Activated gamma-delta T cell treated with Interleukin-2 at 50 U/mL for 16 hours (primary cell): ENCODE data around the gene PLCL1.

ENCODE experiments used
- DNase-seq: peaks from one replicate; pipeline ENCODE4 v3.0.0-alpha.2; 2020

The PLCL1 gene

GRCh38 chr2:197858607-197859140 lies 54.3 kb downstream of the PLCL1 start:
- no peak for DNase-seq

DNA sequence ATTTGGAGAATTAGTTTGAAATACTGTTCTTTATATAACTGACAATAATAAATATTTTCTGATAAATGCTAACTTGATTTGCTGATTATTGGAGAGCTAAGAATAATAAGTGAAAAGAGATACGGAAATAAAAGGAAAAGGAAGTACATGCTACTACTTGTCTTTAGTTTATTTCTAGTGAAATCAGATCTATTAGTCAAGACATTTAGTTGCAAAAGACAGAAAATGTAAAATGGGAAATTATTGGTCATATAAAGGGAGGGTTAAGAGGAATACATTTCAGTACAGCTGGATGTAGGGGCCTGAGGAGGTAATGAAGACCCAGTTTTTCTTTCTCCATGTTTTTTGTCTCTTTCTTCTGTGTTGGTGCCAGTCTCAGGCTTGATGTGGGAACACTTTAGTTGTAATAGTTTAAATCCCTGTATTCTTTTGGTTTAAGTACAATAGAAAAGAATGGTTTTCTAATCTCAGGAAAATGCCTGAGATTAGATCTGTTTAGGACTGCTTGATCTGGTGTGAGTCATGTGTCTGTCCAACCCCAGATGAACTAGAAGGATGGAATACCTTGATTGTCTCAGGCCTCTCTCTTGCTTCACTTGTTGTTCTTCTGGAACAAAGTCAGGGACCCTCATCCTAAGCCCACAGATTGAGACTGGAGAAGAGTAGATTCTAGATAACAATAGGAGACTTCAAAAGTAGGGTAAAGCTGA lies 58.0 kb downstream of the PLCL1 start:
- DNase-seq = no peak

- no peak for DNase-seq
Observed at GRCh38 chr2:197863744-197864143, 59.4 kb downstream of the PLCL1 start.

DNA sequence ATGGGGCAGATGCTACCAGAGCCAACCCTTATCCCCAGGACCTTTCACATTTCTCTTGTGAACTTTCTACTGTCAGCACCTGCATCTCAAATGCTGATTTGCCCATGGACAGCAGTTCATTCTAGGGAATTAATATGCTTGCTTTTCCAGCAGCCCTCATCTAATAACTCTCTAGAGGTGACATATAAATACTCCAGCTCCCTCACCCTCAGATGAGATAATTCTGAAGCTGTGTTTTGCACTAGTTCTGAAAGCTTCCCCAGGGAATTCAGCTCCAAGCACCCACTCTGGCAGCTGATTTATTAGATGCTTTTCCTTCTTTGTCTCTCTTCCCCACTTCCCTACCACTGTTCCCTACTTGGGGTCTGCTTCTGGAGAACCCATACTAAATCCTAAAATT lies 62.1 kb downstream of the PLCL1 start:
- DNase-seq = no peak

- no peak for DNase-seq
Observed at GRCh38 chr2:197867033-197867432, 62.6 kb downstream of the PLCL1 start.

DNA sequence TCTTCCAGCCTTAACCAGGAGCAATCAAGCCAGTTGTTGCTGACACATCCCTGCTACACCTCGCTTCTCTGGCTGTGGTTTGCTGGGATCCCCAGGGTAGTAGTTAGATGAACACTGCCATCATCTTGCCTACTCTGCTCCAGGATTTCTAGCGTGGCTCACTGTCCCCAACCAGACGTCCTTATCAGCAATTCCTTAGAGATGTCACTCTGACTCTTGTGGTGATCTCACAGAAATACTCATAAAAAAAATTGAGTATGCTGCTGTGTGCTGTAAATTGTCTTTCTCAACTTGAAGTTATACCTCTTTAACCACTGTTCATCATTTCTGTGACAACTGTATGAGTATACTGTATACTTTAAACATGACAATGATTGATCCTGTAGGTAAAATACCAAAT lies 63.2 kb downstream of the PLCL1 start:
- no peak for DNase-seq

- DNase-seq = no peak
Observed at GRCh38 chr2:197868206-197868605, 63.8 kb downstream of the PLCL1 start.

GRCh38 chr2:197869041-197869440 lies 64.6 kb downstream of the PLCL1 start:
- DNase-seq = no peak

DNA sequence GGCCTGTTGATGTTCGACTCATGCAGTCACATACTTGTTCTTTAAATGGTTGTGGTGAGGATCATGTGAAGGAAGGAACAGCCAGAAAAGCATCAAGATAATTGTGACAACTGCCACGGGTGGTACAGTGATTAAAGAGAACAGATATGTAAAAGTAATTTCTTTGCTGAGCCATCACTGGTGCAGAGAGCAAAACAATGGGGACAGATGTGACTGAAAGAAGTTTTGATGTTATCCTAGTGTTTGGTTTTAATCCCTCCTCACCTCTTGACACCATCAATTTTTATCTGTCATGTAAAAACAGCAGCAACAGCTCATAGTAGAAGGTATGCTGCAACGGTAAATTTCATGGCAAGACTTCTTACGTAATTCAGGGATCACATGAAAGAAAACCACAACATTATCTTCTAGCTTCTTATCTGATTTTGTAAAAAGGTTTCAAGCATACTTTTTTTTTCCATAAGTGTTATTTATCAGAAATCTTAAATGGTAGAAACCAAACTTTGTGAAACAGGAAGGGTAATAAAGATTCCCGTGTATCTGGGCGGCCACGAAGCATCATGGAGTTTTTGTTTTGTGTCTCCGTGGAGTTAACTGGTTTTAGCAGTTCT lies 65.2 kb downstream of the PLCL1 start:
- no peak for DNase-seq

DNA sequence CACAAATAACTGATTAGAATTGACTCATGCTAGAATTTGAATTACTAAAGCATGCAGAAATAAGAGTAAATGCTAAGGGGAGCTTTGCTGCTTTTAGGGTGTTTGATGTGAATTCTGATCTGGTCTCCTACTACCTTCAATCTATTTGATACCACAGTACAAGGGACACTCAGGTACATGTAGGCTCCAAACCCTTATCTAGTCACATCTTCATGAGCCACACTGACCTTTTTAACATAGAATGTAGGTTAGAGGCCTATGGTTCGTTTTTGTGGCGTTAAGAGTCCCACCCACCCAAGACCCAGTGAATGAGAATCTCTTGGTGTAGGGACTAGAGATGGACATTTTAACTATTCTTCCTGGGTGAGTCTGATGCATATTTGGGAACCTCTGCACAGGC lies 65.7 kb downstream of the PLCL1 start:
- no peak for DNase-seq

DNA sequence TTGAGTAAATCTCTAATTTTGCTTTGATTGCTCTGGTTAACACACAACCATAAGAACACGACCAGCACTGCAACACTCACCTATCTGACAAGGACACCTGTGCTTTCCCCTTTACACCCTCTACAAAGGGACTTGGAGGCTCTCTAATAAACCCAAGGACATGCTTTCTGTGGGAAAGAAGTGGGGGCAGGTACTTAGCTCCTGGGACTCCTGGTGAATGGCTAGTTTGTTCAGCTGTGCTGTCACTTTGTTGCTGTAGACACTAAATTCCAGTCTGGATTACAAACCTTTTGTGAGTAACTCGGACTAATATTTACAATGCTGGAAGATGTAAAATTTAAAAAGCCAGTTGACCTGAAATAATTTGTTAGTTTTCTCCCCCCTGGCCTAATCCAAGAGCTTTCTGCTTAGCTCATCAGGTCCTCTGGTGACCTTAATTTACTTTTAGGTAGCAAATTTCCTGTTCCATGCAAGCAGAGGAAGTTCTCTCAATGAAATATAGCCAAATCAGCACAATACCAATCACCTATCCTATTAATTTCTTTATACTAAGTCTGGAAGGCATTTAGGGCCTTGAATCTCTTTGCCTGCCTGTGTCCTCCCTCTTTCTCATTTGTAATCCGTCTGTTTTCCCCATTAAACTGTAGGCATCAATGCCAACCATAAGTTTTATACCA lies 67.5 kb downstream of the PLCL1 start:
- no peak for DNase-seq

DNA sequence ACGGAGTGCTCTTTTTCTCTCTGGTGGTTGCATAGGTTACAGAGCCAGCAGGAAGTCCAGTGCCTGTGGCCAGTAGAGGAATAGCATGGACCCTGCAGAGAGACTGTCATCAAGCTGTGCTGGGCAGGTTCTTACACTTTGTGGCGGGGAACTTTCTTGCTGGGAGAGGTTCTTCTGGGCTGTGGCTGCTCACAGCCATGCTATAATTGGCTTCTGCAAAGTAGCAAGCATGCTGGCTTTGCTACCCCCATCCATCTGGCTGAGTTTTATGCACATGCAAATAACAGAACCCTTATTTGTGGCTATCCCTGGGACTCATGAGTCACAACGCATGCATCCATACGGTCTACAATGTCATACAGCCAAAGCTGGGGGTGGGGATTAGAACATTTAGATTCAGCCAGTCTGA lies 68.9 kb downstream of the PLCL1 start:
- DNase-seq = no peak

DNA sequence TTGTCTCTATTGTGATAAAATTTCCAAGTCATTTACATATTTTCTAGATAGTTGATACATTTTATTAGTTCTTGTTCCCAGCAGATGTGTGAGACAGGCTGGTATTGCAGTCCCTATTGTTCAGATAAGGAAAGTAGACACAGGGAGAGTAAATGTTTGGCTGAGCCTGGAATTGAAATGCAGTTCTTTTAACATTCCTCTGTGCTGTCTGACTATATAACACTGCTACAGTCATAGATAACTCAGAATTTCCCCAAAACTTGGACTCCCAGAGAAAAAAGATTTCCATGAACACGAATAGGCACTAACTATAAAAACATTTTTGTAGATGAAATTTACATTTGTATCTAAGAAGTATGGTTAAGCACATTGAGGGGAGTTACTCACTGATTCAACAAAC lies 71.4 kb downstream of the PLCL1 start:
- no peak for DNase-seq

- no peak for DNase-seq
Observed at GRCh38 chr2:197876524-197876923, 72.1 kb downstream of the PLCL1 start.

GRCh38 chr2:197877038-197877437 lies 72.6 kb downstream of the PLCL1 start:
- DNase-seq = no peak

GRCh38 chr2:197878792-197879191 lies 74.4 kb downstream of the PLCL1 start:
- no peak for DNase-seq

- DNase-seq = no peak
Observed at GRCh38 chr2:197879812-197880408, 75.5 kb downstream of the PLCL1 start.

DNA sequence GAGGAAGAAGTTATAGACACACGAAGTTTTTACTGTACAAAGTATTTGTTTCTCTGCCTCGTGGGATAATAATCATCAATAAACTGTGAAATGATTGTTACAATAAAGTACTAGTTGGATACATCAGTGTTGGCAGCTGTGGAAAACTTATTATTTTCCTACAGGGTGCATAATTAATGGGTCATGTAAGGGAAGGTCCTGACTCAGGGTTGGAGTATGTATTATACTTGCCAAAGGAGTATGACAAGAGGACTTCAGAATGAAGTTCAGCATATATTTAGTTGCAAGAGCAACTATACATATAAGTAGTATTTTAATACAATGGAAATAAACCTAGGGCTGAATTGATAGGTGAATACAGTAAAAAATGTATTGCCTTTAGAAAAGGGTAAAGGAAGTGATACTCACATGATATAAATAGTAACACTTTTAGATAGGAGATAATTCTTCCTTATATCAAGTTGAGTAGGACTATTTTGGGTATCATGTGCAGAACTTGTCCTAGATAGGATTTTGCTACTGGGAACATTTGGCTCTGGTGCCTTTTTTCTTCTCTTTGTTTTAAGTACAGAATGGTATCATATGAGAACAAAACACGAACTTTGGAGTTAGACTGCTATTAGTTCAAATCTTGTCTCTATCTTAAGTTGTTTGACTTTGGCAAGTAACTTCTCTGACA lies 79.1 kb downstream of the PLCL1 start:
- no peak for DNase-seq

GRCh38 chr2:197884252-197884651 lies 79.9 kb downstream of the PLCL1 start:
- DNase-seq = no peak

DNA sequence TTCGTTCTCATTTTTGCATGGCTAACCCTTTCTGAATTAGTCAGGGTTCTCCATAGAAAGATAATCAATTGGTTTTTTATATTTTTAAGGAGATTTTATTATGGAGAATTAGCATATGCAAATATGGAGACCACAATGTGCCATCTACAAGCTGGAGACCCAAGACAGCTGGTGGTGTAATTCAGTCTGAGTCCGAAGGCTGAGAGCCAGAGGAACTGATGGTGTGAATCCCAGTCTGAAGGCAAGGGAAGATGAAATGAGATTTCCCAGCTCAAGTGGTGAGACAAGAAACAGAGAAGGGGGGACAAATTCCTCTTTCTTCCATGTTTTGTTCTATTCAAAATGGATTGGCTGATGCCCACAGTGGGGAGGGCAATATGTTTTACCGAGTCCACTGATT lies 80.7 kb downstream of the PLCL1 start:
- no peak for DNase-seq

GRCh38 chr2:197885587-197885986 lies 81.2 kb downstream of the PLCL1 start:
- no peak for DNase-seq

DNA sequence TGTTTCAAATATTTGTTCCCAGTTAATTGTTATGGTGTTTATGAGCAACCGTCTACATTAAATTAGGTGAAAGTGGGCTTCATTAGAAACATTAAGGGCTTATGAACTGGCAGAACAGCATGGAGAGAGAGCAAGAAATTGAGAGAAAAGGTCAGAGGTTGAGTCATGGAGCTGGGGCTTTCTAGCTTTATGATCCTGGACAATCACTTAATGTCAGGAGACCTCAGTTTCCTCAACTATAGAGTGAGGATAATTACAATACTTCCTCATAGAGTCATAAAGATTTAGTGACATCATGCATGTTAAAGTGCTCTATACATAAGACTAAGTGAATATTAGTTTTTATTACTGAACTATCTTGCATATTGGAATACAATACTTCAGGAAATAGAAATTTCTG lies 83.9 kb downstream of the PLCL1 start:
- DNase-seq = no peak

DNA sequence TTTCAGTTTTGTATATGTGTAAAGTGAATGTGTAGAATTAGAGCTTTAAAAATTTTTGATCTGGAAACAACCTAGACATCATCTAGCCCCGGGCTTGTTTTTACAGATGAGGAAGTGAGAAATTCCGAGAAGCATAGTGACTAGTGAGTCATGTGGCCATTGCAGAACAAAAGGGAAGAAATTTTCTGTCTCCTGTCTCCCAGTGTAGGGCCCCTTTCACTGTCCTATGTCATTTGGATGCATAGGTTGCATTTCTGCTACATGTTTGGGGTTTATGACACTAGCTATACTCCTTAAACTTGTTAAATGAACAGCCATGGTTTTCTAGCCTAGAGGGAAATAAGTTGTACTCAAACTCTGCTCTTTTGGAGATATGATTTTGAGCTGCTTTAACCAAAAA lies 84.6 kb downstream of the PLCL1 start:
- no peak for DNase-seq
